Measurements from ENCODE around the gene PLEKHA5.

Gene PLEKHA5

GRCh38 chr12:19130224-19131024, 891 bp downstream of the PLEKHA5 start:
- DNase-seq = no peak

- no peak for DNase-seq
These were observed 1.5 kb downstream of the PLEKHA5 start for GRCh38 chr12:19131025-19131444.

GRCh38 chr12:19138551-19138950, 9.0 kb downstream of the PLEKHA5 start:
- DNase-seq = no peak

- no peak for DNase-seq
These were observed 9.4 kb downstream of the PLEKHA5 start for GRCh38 chr12:19138956-19139355.

GRCh38 chr12:19139615-19140194, 10.2 kb downstream of the PLEKHA5 start:
- DNase-seq = no peak

GRCh38 chr12:19140381-19141236, 11.1 kb downstream of the PLEKHA5 start:
- no peak for DNase-seq

- no peak for DNase-seq
These were observed 13.0 kb downstream of the PLEKHA5 start for GRCh38 chr12:19142499-19142898.

GRCh38 chr12:19144287-19144686, 14.8 kb downstream of the PLEKHA5 start:
- DNase-seq = no peak

GRCh38 chr12:19144985-19145384, 15.5 kb downstream of the PLEKHA5 start:
- no peak for DNase-seq

GRCh38 chr12:19148860-19149259, 19.3 kb downstream of the PLEKHA5 start:
- no peak for DNase-seq

- DNase-seq = no peak
These were observed 20.9 kb downstream of the PLEKHA5 start for GRCh38 chr12:19150273-19150900.

GRCh38 chr12:19151298-19151697, 21.8 kb downstream of the PLEKHA5 start:
- no peak for DNase-seq

GRCh38 chr12:19153396-19153795, 23.9 kb downstream of the PLEKHA5 start:
- DNase-seq = no peak

GRCh38 chr12:19154686-19155085, 25.2 kb downstream of the PLEKHA5 start:
- no peak for DNase-seq

- no peak for DNase-seq
These were observed 26.6 kb downstream of the PLEKHA5 start for GRCh38 chr12:19155981-19156734.

- no peak for DNase-seq
These were observed 29.4 kb downstream of the PLEKHA5 start for GRCh38 chr12:19158923-19159322.

- no peak for DNase-seq
These were observed 31.7 kb downstream of the PLEKHA5 start for GRCh38 chr12:19161216-19161615.

- DNase-seq = no peak
These were observed 35.9 kb downstream of the PLEKHA5 start for GRCh38 chr12:19165451-19165850.

GRCh38 chr12:19166387-19166786, 36.9 kb downstream of the PLEKHA5 start:
- DNase-seq = no peak

GRCh38 chr12:19166956-19167355, 37.4 kb downstream of the PLEKHA5 start:
- DNase-seq = no peak

GRCh38 chr12:19167708-19168107, 38.2 kb downstream of the PLEKHA5 start:
- no peak for DNase-seq

GRCh38 chr12:19168644-19169043, 39.1 kb downstream of the PLEKHA5 start:
- no peak for DNase-seq

Data from effector CD8-positive, alpha-beta T cell (primary cell).